NCI-H524 treated with DMSO at 0.1 percent for 48 hours (cell line): Measurements from ENCODE around the gene PIF1.

Experiments used
- DNase-seq: peaks from one replicate; lab custom pipeline; 2025; lab: John Stamatoyannopoulos, UW

The PIF1 gene

GRCh38 chr15:64774629-64775493 lies 50.6 kb downstream of the PIF1 start:
- DNase-seq, result no peak

DNA sequence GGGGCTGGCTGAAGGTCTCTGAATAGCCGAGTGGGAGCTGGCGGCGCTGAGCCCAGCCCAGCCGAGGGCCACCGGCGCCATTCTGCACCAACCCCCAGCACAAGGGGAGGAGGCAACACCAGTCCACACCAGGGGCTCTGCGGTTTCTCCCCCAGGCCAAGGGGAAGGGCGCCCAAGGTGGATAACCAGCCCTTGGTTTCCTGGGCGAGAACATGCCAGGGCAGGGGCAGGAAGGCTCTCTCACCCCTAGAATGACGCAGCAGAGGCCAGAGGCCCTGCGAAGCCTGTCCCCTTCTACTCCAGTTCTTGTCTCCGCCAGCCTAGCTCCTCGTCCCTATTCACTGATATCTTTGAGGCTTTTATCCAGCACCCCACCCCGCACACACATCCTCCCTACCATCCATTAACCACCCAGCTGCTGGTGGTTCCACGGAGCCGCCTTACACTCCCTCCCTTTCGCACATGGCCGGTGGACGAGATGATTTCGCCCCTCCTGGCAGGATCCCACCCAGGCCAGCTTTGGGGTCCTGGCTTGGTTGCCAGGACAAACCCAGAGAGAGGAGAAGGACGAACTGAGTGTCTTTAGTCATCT lies 51.3 kb downstream of the PIF1 start:
- no peak for DNase-seq

- no peak for DNase-seq
Observed at GRCh38 chr15:64773606-64774005, 51.8 kb downstream of the PIF1 start.

- DNase-seq, result no peak
Observed at GRCh38 chr15:64772964-64773363, 52.5 kb downstream of the PIF1 start.

- DNase-seq, result no peak
Observed at GRCh38 chr15:64772488-64772887, 53.0 kb downstream of the PIF1 start.

GRCh38 chr15:64770626-64771025 lies 54.8 kb downstream of the PIF1 start:
- DNase-seq, result no peak

GRCh38 chr15:64767203-64767602 lies 58.2 kb downstream of the PIF1 start:
- no peak for DNase-seq

DNA sequence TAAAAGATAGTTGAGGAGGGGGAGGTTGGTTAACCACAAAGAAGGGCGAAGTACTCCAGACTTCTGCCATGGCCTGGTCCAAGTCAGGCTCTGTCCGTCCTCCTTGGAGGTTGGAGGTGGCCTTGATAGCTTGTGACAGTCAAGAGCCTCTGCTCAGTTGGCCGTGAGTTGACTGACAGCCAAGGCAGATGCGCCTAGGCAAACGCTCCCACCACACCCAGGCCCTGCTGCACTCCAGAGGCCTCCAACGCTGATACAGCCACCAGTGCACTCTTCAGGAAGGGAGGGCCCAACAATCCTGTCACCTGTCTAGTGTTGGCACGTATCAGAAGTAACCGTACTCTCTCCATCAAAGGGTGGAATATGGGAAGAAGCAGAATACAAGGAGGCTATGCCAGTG lies 59.4 kb downstream of the PIF1 start:
- no peak for DNase-seq
